ENCODE results near the gene RHCG.
A peak's percentile ranks its signal among the peaks of the same experiment; 100 is the strongest.

RHCG gene

GRCh38 chr15:89502867-89503595 is 6.6 kb upstream of the RHCG start:
- DNase-seq, result no peak

GRCh38 chr15:89501646-89502045 is 5.3 kb upstream of the RHCG start:
- no peak for DNase-seq

GRCh38 chr15:89500397-89501270 is 4.3 kb upstream of the RHCG start:
- DNase-seq, result no peak

- no peak for DNase-seq
Observed at GRCh38 chr15:89499156-89499555, 2.8 kb upstream of the RHCG start.

- no peak for DNase-seq
Observed at GRCh38 chr15:89498574-89498906, 2.2 kb upstream of the RHCG start.

- no peak for DNase-seq
Observed at GRCh38 chr15:89497231-89497630, 848 bp upstream of the RHCG start.

- no peak for DNase-seq
Observed at GRCh38 chr15:89495638-89496145, 691 bp downstream of the RHCG start.

- DNase-seq, result no peak
Observed at GRCh38 chr15:89494941-89495637, 1.3 kb downstream of the RHCG start.

- no peak for DNase-seq
Observed at GRCh38 chr15:89494031-89494430, 2.4 kb downstream of the RHCG start.

- DNase-seq, result no peak
Observed at GRCh38 chr15:89492934-89493631, 3.3 kb downstream of the RHCG start.

GRCh38 chr15:89492111-89492641 is 4.2 kb downstream of the RHCG start:
- no peak for DNase-seq

GRCh38 chr15:89490814-89491315 is 5.5 kb downstream of the RHCG start:
- no peak for DNase-seq

- no peak for DNase-seq
Observed at GRCh38 chr15:89490081-89490813, 6.1 kb downstream of the RHCG start.

- peak; percentile 36 for DNase-seq
Observed at GRCh38 chr15:89489376-89489775, 7.0 kb downstream of the RHCG start.

GRCh38 chr15:89487791-89488190 is 8.6 kb downstream of the RHCG start:
- DNase-seq, result no peak

GRCh38 chr15:89486726-89487050 is 9.7 kb downstream of the RHCG start:
- DNase-seq, result no peak

GRCh38 chr15:89483079-89483478 is 13.3 kb downstream of the RHCG start:
- no peak for DNase-seq

GRCh38 chr15:89482139-89482538 is 14.2 kb downstream of the RHCG start:
- DNase-seq, result no peak

GRCh38 chr15:89480505-89480904 is 15.9 kb downstream of the RHCG start:
- no peak for DNase-seq

- DNase-seq, result no peak
Observed at GRCh38 chr15:89479173-89479572, 17.2 kb downstream of the RHCG start.

- no peak for DNase-seq
Observed at GRCh38 chr15:89477411-89478242, 18.8 kb downstream of the RHCG start.
